ENCODE measurements around the gene IFNE. TPM values are rescaled to one million over a fixed set of nuclear protein-coding genes. Genes with fewer than 3 reads are reported as not detected.

Gene IFNE
- total RNA-seq, 6 donors from 2014 or later: not detected

- whole genome bisulfite sequencing, 2 donors: 83% methylated on average over 2 of the region's 2 CpGs
- no peaks in the 10 kb centered on the region for H3K36me3 ChIP-seq
- H3K27me3 ChIP-seq: no peaks in the 10 kb centered on the region
- DNase-seq: no peak
- no peak for TF ChIP-seq POLR2A (IDR thresholded peaks at IDR 0.05)
- no peak overlapping the region for H3K4me3 ChIP-seq
- no peaks in the 10 kb centered on the region for H3K4me1 ChIP-seq
- no peak overlapping the region for H3K27ac ChIP-seq
- ATAC-seq (ENCODE audit: low FRiP score in 2 of 2): no peak
- H3K9me3 ChIP-seq: no peaks in the 10 kb centered on the region
Observed at GRCh38 chr9:21504113-21504512, 22.0 kb upstream of the IFNE start.

- no peak overlapping the region for H3K4me3 ChIP-seq
- H3K27me3 ChIP-seq: no peaks in the 10 kb centered on the region
- ATAC-seq (ENCODE audit: low FRiP score in 2 of 2): no peak
- H3K36me3 ChIP-seq: no peaks in the 10 kb centered on the region
- 62 to 73% methylated on average over 1 of the region's 1 CpG for WGBS, 2 donors
- DNase-seq: no peak
- H3K27ac ChIP-seq: no peak overlapping the region
- TF ChIP-seq EP300 (IDR thresholded peaks at IDR 0.05): no peak
- TF ChIP-seq POLR2A (IDR thresholded peaks at IDR 0.05): no peak
- no peak for TF ChIP-seq POLR2AphosphoS5 (IDR thresholded peaks at IDR 0.05)
- no peak for TF ChIP-seq CTCF (IDR thresholded peaks at IDR 0.05)
- H3K4me1 ChIP-seq: no peaks in the 10 kb centered on the region
- H3K9me3 ChIP-seq: no peaks in the 10 kb centered on the region
Observed at GRCh38 chr9:21502586-21502985, 20.5 kb upstream of the IFNE start.

- Histone ChIP-seq H3K36me3 (no peaks in the 10 kb centered on the region), H3K9me3 (no peaks in the 10 kb centered on the region)
- no peak for ATAC-seq (ENCODE audit: low FRiP score in 2 of 2)
Observed at GRCh38 chr9:21499912-21500311, 17.8 kb upstream of the IFNE start.

GRCh38 chr9:21491756-21492155 lies 9.6 kb upstream of the IFNE start:
- H3K27ac ChIP-seq: no peak overlapping the region
- DNase-seq (no peak), ATAC-seq (ENCODE audit: low FRiP score in 2 of 2) (no peak)
- TF ChIP-seq POLR2AphosphoS5 (IDR thresholded peaks at IDR 0.05): no peak
- no peak for TF ChIP-seq POLR2A (IDR thresholded peaks at IDR 0.05)
- no peak for TF ChIP-seq EP300 (IDR thresholded peaks at IDR 0.05)
- TF ChIP-seq CTCF (IDR thresholded peaks at IDR 0.05): no peak
- H3K27me3 ChIP-seq: no peaks in the 10 kb centered on the region
- no peaks in the 10 kb centered on the region for H3K4me1 ChIP-seq
- no peak overlapping the region for H3K4me3 ChIP-seq
- H3K36me3 ChIP-seq: no peaks in the 10 kb centered on the region
- H3K9me3 ChIP-seq: no peaks in the 10 kb centered on the region
- 47 to 75% methylated on average over 1 of the region's 1 CpG for WGBS, 2 donors

More at GRCh38 chr9:21499912-21500311, 17.8 kb upstream of the IFNE start:
- 76 to 80% methylated on average over 5 of the region's 5 CpGs for WGBS, 2 donors
- Histone ChIP-seq H3K4me1 (no peaks in the 10 kb centered on the region), H3K27ac (no peak overlapping the region), H3K27me3 (no peaks in the 10 kb centered on the region), H3K4me3 (no peak overlapping the region)
- DNase-seq: no peak
- TF ChIP-seq POLR2AphosphoS5 (IDR thresholded peaks at IDR 0.05) (no peak), EP300 (IDR thresholded peaks at IDR 0.05) (no peak), POLR2A (IDR thresholded peaks at IDR 0.05) (no peak), CTCF (IDR thresholded peaks at IDR 0.05) (no peak)

GRCh38 chr9:21481470-21482056 lies 550 bp downstream of the IFNE start:
- TF ChIP-seq POLR2A (IDR thresholded peaks at IDR 0.05) (no peak), CTCF (IDR thresholded peaks at IDR 0.05) (no peak), POLR2AphosphoS5 (IDR thresholded peaks at IDR 0.05) (no peak), EP300 (IDR thresholded peaks at IDR 0.05) (no peak)
- no peak for ATAC-seq (ENCODE audit: low FRiP score in 2 of 2)

More at GRCh38 chr9:21481470-21482056, 550 bp downstream of the IFNE start:
- Histone ChIP-seq H3K27me3 (no peaks in the 10 kb centered on the region), H3K36me3 (no peaks in the 10 kb centered on the region), H3K4me1 (peaks cover 0 to 7% (median 0%) of the 10 kb centered on the region in 4 donors), H3K4me3 (no peak overlapping the region), H3K27ac (no peak overlapping the region), H3K9me3 (peaks cover 0 to 3% (median 0%) of the 10 kb centered on the region in 4 donors)
- WGBS, 2 donors: 8 to 15% methylated on average over 1 of the region's 1 CpG
- DNase-seq: no peak
